Hematopoietic multipotent progenitor cell treated with erythropoietin and hydrocortisone succinate and interleukin-3 and kit ligand, for 6 days (in vitro differentiated cells): ENCODE data around the gene PCARE.
"Not testable (repeated sequence)": the region's sequence is repeated elsewhere in the genome, so short reads cannot be mapped to it uniquely, and the experiment has no call there.

ENCODE experiments used
- DNase-seq: peaks from one replicate; pipeline ENCODE4 v3.0.0-alpha.2; 2015

The PCARE gene

GRCh38 chr2:29090311-29090710 is 16.0 kb upstream of the PCARE start:
- not testable (repeated sequence) for DNase-seq

- no peak for DNase-seq
Measured at GRCh38 chr2:29084554-29084953, 10.2 kb upstream of the PCARE start.

- DNase-seq: no peak
Measured at GRCh38 chr2:29082804-29083495, 8.6 kb upstream of the PCARE start.

- DNase-seq: peak; percentile 44
Measured at GRCh38 chr2:29080886-29081743, 6.8 kb upstream of the PCARE start.

GRCh38 chr2:29079887-29080286 is 5.6 kb upstream of the PCARE start:
- no peak for DNase-seq

GRCh38 chr2:29075894-29076705 is 1.8 kb upstream of the PCARE start:
- DNase-seq: no peak

- DNase-seq: no peak
Measured at GRCh38 chr2:29073933-29074332, 390 bp downstream of the PCARE start.

GRCh38 chr2:29072971-29073725 is 1.2 kb downstream of the PCARE start:
- no peak for DNase-seq

GRCh38 chr2:29072251-29072650 is 2.1 kb downstream of the PCARE start:
- no peak for DNase-seq

GRCh38 chr2:29071032-29071975 is 3.0 kb downstream of the PCARE start:
- DNase-seq: no peak

- no peak for DNase-seq
Measured at GRCh38 chr2:29070526-29070925, 3.8 kb downstream of the PCARE start.

GRCh38 chr2:29068513-29068912 is 5.8 kb downstream of the PCARE start:
- DNase-seq: no peak

- no peak for DNase-seq
Measured at GRCh38 chr2:29066997-29067605, 7.2 kb downstream of the PCARE start.

- DNase-seq: peak; percentile 3
Measured at GRCh38 chr2:29066271-29066860, 8.0 kb downstream of the PCARE start.

GRCh38 chr2:29065068-29065811 is 9.1 kb downstream of the PCARE start:
- DNase-seq: no peak

- DNase-seq: no peak
Measured at GRCh38 chr2:29064746-29065067, 9.6 kb downstream of the PCARE start.

GRCh38 chr2:29064346-29064715 is 10.0 kb downstream of the PCARE start:
- no peak for DNase-seq

- no peak for DNase-seq
Measured at GRCh38 chr2:29063646-29064345, 10.5 kb downstream of the PCARE start.

- DNase-seq: no peak
Measured at GRCh38 chr2:29063056-29063455, 11.3 kb downstream of the PCARE start.
